HG03442 (cell line): ENCODE data around the gene CPLX1.
"Not testable (repeated sequence)": the region's sequence is repeated elsewhere in the genome, so short reads cannot be mapped to it uniquely, and the experiment has no call there.

Experiments used
- ATAC-seq: cut with Tn5 transposase; IDR thresholded peaks from one replicate; pipeline ENCODE4 v1.9.1; 2021; ENCODE audit warnings: mild to moderate bottlenecking, moderate library complexity; ENCODE audit not compliant: unreplicated experiment

Gene CPLX1

GRCh38 chr4:780716-781492 lies 45.0 kb downstream of the CPLX1 start:
- peak; percentile 2 for ATAC-seq

GRCh38 chr4:780255-780654 lies 45.7 kb downstream of the CPLX1 start:
- not testable (repeated sequence) for ATAC-seq

DNA sequence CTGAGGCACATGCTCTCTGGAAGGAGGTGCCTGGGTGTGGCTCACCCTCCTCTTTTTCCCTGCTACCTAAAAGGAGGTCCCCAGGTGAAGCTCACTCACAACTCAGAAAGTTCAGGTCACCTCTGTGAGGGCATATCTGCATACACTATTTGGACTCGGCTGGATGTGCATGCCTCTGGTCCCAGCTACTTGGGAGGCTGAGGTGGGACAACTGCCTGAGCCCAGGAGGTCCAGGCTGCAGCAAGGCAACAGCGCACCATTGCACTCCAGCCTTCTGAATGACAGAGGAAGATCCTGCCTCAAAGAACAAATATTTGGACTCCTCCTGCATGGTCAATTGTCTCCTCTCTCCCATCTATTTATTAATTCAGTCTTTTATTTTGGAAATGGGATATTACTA lies 46.4 kb downstream of the CPLX1 start:
- no peak for ATAC-seq

GRCh38 chr4:777520-778262 lies 48.2 kb downstream of the CPLX1 start:
- ATAC-seq = no peak

GRCh38 chr4:776743-777441 lies 49.0 kb downstream of the CPLX1 start:
- no peak for ATAC-seq

GRCh38 chr4:775485-775884 lies 50.4 kb downstream of the CPLX1 start:
- not testable (repeated sequence) for ATAC-seq

DNA sequence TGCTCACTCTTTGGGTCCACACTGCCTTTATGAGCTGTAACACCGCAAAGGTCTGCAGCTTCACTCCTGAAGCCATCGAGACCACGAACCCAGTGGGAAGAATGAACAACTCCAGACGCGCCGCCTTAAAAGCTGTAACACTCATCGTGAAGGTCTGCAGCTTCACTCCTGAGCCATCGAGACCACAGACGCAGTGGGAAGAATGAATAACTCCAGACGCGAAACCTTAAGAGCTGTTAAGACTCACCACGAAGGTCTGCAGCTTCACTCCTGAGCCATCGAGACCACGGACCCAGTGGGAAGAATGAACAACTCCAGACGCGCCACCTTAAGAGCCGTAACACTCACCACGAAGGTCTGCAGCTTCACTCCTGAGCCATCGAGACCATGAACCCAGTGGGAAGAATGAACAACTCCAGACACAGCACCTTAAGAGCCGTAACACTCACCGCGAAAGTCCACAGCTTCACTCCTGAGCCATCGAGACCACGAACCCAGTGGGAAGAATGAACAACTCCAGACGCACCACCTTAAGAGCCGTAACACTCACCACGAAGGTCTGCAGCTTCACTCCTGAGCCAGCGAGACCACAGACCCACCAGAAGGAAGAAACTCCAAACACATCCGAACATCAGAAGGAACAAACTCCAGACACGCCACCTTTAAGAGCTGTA lies 51.4 kb downstream of the CPLX1 start:
- not testable (repeated sequence) for ATAC-seq

DNA sequence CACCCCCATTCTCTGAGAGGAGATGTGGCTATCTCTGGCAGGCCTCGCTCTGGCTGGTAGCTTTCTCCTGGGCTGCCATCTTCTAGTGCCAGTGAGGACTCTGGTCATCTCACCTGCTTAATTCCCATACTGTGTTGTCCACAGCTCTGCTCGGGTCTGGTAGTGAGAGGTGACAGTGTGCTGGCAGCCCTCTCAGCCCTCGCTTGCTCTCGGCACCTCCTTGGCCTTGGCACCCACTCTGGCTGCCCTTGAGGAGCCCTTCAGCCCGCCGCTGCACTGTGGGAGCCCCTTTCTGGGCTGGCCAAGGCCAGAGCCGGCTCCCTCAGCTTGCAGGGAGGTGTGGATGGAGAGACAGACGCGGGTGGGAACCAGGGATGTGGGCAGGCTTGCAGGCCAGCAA lies 52.7 kb downstream of the CPLX1 start:
- ATAC-seq = no peak

GRCh38 chr4:772776-773175 lies 53.2 kb downstream of the CPLX1 start:
- no peak for ATAC-seq

GRCh38 chr4:772118-772517 lies 53.8 kb downstream of the CPLX1 start:
- ATAC-seq = no peak

GRCh38 chr4:771464-771863 lies 54.5 kb downstream of the CPLX1 start:
- no peak for ATAC-seq

GRCh38 chr4:770022-770421 lies 55.9 kb downstream of the CPLX1 start:
- no peak for ATAC-seq

GRCh38 chr4:769511-769910 lies 56.4 kb downstream of the CPLX1 start:
- no peak for ATAC-seq

GRCh38 chr4:768995-769394 lies 56.9 kb downstream of the CPLX1 start:
- ATAC-seq = no peak

DNA sequence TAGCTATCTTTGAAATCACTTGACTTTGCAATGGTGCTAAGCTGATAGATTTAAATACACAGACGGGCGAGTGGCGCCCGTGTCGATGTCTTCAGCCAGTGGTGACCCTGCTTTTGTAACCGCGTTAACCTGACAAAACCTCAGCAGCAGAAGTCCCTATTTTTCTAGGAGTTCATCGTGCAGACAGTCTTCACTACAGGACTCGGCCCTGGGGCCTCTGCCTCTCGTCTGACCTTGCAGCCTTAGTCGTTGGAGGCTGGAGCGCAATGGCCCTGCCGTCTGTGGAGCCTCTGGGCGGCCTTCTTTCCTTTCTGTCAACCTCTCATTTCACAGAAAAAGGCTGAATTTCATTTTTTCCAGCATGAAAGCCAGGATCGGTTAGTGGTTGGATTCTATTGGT lies 57.9 kb downstream of the CPLX1 start:
- no peak for ATAC-seq

- ATAC-seq = no peak
These were observed 59.2 kb downstream of the CPLX1 start for GRCh38 chr4:766559-767283.

- ATAC-seq = no peak
These were observed 59.8 kb downstream of the CPLX1 start for GRCh38 chr4:766152-766515.

DNA sequence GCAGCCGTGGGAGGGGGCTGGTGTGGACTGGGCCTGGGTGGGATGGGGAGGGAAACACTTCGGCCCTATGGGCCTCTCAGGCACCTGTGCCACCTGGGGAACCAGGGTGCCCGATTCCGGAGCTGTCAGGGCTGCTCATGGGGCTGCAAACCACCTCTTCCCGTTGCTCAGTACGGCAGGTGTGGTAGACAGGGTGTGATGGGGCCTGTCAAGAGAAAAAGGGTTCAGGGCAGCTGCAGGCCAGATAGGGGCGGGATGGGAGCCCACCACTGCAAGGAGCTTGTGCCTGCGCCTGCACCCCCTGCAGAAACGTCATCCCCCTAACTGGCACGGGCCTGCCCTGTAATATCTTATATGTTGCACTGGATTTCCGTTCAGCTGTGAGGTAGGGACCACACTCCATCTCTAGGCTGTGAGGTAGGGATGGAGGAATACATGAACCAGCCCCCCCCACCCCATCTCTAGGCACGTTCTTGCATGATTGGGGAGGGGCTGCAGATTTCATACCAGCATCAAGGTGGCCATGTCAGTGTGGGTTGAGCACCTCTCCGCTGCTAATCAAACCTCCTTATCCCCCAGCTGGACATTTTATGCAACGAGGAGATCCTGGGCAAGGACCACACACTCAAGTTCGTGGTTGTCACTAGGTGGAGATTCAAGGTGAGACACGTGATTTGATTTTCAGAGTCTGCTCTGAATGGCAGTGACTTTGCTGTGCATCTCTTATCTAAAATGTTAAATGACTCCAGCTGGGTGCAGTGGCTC lies 61.3 kb downstream of the CPLX1 start:
- no peak for ATAC-seq

DNA sequence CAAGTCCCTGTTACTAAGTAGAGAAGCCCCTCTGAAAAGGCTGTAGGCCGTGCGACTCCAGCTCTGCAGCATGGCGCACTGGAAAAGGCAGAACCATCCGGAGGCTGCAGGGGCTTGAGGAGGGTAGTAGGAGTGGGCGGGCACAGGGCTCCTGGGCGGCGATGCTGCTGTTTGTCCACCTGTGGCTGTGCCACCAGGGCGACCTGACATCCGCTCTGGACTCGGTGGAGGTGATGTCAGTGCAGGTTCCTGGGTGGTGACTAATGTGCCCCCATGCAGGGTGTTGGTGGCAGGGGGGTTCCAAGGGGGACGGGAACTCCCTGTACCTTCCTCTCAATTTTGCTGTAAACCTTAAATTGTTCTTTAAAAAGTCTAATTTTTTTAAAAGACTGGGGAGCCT lies 62.0 kb downstream of the CPLX1 start:
- no peak for ATAC-seq
